Tongue (tissue), 2 donors: ENCODE measurements around the gene ANKRD28. TPM values are rescaled to one million over a fixed set of nuclear protein-coding genes. Genes with fewer than 3 reads are reported as not detected.

Experiments used
- DNase-seq: peaks from one replicate; pipeline ENCODE4 v3.0.0-alpha.2; 2015
- total RNA-seq: library from RNA; depleted of rRNA; stranded (reverse); fragments of >200 nt; gene quantifications from one replicate; pipeline ENCODE4 v1.2.3, GENCODE V29; 2014

The ANKRD28 gene
- total RNA-seq, 1 donor from 2014 or later, result 87.9 TPM

DNA sequence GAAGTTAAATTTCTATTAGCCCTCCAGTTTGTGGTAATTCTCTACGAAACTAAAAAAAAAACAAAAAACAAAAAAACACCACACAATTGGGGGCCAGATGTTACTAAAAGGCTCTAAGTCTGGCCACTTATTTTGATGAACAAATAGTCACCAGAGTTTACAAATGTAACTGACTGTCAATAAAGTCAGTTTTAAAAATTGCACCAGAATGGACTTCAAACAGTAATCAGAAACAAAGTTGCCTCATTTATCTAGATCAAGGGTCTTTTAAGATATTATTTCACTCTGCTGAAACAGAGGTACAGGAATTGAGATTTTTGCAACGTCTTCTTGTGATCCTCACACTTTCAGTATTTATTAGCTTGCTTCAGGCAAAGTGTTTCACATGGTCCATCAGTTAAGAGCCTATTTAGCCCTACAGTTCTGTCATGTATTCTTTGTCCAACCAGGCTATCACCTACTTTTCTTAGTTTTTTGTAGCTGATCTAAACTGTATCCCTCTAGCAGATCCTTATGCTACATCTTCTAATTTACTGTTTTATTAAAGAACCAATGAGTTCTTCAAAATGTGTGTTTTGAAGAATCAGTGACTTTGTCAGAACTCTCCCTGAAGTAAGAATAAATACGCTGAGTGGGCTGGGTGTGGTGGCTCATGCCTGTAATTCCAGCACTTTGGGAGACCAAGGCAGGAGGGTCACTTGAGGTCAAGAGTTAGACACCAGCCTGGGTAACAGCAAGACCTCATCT lies 74.7 kb downstream of the ANKRD28 start:
- DNase-seq, result no peak

DNA sequence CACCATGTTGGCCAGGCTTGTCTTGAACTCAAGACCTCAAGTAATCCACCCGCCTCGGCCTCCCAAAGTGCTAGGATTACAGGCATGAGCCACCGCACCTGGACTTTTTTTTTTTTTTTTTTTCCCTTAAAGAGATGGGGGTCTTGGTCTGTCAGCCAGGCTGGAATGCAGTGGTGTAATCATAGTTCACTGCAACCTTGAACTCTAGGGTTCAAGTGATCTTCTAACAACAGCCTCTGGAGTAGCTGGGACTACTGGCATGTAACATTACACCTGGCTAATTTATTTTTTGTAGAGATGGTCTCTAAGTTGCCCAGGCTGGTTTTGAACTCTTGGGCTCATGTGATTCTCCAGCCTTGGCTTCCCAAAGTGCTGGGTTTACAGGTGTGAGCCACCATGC lies 81.6 kb downstream of the ANKRD28 start:
- DNase-seq, result no peak

DNA sequence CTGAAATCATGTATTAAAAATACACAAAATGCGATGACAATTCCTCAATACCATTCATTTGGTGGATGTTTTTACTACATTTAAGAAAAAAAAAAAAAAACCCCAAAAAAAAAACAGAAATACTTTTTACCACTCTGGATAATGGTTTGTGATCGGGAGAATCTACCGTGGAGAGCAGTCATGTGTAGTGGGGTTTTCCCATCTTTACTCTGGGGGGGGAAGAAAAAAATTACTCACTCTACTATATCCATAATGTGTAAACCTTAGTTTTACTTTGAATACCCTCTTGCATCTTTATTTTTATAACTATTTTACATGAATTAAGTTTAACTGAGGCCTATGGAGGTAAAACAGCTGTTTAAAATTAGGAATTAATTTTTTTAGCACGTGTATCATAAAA lies 83.3 kb downstream of the ANKRD28 start:
- DNase-seq, result no peak

DNA sequence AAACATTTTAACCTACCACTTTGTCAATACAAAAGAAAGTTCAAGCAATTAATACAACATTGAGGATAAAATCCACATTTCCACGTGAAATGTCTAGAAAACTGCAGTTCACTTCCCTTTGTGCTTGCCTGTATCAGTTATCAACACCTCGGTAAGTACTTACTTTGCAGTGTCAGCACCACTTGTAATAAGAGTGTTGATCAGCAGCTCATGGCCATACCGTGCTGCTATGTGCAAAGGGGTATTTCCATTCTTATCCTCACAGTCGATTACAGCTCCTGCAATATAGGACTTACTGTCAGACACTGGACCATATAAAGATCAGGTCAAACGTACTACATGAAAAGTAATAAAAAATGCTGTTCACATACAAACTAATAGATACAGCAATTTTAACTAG lies 84.4 kb downstream of the ANKRD28 start:
- DNase-seq, result no peak

DNA sequence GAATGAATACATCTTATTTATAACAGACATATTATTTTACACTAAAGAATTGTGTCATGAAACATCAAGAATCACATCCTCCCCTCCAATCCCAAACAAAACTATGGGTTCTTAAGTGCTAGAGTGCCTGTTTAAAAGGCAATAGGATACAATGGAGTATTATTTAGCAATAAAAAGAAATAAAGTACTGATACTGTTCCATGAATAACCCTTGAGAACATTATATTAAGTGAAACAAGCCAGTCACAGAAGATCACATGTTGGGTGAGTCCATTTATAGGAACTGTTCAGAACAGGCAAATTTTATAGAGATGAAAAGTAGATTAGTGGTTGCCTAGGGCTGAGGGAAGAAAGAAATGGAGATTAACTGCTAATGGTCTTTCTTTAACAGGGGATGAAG lies 86.5 kb downstream of the ANKRD28 start:
- DNase-seq, result no peak

DNA sequence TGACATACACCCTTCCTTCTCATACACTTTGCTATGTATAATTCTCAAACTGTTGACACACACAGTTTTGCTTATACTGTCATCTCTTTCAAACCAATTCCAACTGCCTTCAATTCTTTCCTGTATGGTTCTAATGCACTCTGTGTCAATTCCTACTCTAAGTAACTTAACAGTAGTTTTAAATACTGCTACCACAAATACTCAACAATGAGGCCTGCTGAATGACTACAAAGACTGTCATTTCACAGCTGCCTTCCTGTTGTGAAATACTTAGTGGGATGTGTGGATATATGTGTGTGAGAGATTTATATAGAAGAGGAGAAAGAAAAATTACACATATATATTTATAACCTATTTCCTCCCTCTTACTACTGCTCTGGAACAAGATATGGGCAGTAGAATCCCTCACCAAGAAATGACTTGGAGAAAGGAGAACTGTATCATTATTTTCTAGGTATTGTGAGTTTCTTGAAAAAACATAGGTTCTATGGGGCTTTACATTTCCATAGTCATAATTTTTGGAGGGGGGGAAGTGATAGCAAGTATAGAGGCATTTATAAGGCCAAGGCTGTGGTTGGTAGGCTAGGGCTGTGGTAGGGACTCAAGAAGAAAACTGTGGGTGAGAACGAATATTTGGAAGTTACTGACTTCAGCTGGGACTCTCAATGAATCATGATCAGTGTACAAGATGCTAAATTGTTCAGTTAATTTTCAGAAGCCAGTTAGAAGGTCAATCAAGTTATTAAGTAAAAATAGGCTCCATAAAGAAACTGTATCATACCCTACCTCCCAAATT lies 88.7 kb downstream of the ANKRD28 start:
- DNase-seq, result no peak

DNA sequence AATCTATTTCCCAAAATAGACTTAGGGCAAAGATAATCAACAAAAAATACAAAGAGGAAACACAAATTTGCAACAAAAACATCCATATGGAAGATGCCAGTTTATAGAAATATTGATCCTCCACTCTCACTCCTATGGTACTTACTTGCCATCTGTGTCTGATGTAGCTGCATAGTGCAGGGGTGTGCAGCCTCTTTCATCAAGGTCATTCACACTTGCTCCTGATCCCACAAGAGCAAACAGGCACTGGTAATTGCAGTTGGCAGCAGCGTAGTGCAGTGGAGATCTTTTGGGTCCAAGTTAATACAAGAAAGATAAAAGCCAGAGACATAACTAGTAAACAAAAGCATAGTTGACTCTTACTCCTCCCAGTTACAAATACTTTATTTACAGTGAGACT lies 90.0 kb downstream of the ANKRD28 start:
- no peak for DNase-seq

DNA sequence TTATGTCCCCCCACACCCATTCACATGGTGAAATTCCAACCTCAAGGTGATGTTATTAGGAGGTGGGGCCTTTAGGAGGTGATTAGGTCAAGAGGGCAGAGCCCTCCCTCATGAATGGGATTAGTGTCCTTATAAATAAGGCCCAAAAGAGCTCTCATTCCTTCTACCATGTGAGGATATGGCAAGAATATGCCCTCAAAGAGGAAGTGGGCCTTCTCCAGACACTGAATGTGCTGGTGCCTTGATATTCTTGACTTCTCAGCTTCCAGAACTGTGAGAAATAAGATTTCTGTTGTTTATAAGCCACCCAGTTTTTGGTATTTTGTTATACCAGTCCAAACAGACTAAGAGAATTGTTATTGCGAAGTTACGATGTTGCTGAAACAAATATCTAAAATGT lies 94.4 kb downstream of the ANKRD28 start:
- no peak for DNase-seq

DNA sequence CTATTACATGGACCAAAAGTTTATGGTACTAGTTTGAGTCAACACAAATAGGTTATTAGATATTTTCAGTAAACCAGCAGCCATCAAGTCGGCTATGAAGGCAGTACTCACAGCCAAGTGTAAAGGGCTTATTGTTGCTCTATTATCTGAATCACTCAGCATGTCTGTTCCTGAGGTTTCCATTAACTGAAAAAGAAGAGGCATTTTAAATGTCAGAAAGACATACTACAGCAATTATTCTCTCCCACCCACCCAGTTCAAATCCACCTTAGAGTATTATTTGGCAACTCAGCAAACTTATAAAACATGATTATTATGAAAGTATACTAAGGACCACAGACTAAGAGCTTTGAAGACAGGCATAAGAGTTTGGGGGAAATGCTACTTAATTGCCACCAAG lies 103.2 kb downstream of the ANKRD28 start:
- no peak for DNase-seq

DNA sequence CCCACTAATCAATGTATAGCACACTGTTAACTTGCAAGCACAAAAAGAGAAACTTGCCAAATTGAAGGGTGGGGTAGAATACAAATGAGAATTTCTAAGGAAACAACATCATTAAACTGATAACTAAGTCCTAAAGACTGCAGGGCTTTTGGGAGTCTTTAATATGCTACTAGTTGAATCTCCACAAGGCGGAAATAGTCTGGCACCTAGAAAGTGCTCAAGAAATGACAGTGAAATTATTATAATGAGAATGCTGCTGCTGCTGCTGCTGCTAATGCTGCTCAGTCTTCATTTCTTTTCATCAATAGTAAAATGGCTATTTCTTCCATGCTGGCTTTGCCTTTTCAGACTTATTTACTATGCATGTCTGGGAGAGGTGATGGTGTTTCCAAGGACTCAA lies 104.4 kb downstream of the ANKRD28 start:
- no peak for DNase-seq

DNA sequence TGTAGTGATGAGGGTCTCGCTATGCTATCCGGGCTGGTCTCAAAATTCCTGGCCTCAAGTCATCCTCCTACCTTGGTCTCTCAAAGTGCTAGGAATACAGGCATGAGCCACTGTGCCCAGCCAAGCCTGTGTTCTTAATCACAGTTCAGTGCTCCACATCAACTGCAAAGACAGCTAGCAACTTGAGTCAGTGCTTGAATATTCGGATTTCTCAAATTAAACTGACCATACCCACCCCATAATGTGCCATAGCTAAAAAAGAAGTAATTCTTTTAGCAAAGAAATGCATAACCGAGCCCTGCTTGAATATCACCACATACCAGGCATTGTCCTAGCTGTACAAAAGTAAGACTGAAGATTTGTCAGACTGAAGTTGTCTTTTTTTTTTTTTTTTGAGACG lies 107.0 kb downstream of the ANKRD28 start:
- DNase-seq, result no peak

DNA sequence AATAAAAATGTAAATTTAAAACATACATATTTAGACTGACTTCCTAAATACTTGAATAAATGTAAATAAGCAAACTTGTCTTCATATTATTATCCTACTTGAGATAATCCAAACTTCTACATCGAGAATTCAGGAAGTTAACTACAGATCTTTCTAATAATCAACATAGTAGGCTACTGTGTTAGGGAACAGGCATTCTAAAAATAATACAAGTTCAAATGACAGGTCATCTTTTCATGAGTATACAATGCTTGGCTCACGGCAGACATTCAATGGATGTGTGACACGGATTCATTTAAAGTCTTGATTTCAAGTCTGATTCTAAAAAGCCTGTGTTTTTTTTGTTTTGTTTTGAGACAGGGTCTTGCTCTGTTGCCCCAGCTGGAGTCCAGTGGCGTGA lies 107.5 kb downstream of the ANKRD28 start:
- DNase-seq, result no peak

DNA sequence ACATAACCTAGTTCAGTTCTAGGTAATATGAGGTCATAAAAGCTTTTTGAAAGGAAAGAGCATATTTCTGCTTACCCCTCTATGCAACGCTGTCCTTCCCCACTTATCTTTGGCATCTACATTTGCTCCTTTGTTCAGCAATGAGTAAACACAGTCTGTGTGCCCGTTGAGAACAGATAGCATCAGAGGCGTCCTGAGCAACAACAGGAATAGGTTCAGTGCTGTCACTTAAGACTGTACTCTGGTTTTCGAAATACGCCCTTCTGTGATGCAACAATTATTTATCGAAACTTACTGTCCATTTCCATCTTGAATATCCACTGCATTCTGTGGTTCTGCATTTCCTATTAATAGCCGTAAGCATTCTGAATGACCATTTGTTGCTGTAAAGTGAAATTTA lies 111.9 kb downstream of the ANKRD28 start:
- no peak for DNase-seq

DNA sequence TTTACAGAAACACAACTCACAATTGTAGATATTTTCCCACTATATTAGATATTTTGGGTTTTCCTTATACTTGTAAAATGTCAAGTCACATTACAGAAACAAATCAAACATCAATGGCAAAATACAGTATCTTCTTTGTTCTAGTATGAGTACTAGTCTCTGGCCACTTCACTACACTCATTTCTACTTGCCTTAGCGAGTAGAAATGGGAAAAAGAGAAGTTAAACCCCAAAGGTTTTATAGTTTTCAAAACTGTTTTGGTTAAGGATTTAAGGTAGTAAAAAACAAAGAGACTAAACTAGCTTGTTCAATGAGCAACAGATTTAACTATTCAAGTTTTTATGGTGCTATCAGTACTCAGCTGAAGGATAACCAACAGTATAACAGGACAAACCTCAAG lies 114.5 kb downstream of the ANKRD28 start:
- DNase-seq, result no peak

DNA sequence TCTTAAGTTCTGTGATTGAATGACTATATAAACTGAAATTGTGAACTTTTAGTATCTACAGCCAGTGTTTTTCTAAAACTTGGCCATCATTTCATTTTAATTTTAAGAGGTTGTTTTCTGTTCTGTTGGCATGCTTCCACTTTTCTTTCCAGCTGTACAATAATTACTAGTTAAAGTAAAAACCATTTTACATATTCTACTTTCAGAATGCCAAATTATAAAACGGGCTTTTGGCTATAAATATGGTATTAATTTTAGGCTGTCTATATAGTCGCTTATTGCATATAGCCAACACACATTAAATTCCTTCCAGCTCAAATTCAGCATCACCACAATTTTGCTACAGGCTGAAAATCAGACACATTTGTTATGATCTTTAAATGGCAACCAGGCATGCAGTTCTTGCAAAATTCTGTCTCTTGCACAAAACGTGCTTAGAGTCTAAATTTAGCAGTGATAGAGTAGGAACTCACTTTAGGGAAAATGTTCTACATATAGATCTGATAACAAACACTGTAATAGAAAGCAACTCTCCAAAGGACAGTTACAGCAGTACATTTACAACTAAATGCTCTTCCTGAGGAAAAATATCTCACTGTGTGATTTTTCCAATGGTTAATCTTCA lies 115.1 kb downstream of the ANKRD28 start:
- peak; percentile 30 for DNase-seq

DNA sequence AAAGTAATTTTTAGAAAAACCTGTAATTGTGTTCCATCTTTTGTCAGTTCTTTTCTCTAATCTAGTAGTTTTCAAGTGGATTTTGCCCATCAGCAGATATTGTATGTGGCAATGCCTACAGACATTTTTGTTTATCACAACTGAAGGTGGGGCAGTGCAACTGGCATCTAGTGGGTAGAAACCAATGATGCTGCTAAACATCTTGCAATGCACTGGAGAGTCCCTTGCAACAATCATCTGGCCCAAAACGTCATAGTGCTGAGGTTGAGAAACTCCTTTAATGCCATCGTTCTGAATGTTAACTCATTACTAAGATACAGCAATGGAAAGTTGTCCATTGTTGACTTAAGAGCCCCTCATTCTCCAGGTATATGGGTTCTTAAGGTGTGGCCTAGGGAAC lies 116.1 kb downstream of the ANKRD28 start:
- no peak for DNase-seq

DNA sequence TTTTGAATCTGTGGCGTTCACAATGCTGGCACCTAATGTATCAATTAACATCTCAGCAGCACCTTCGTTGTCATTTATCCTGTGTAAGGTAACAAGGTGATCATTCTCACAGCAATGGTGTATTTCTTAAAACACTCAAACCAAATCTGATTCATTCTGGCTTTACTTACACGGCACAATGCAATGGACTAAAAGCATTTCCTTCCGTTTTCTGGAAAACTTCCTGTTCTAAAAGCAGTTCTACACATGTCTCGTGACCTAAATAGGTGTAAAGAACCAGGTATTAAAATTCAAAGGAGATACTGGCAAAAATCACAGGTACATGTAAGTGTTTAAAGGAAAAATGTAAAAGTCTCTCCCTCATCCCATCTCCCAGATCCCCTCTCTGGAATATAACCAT lies 118.5 kb downstream of the ANKRD28 start:
- no peak for DNase-seq

DNA sequence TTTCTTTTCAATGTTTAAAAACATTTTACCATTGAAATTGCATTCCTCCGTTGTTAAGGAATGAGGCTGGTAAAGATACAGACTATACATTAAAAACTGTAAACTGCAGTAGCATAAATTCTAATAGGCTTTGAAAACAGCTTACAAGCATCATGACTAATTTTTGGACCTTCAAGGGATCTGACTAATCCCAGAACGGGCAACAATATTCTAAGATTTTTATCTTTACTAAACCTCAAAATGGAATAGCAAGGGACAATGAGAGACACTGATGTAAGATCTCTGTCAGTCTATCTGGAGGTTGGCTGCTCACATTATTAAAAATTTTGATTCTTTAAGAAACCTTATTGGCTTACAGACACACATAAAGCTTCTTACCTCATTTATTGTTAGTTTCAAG lies 121.5 kb downstream of the ANKRD28 start:
- DNase-seq, result no peak

DNA sequence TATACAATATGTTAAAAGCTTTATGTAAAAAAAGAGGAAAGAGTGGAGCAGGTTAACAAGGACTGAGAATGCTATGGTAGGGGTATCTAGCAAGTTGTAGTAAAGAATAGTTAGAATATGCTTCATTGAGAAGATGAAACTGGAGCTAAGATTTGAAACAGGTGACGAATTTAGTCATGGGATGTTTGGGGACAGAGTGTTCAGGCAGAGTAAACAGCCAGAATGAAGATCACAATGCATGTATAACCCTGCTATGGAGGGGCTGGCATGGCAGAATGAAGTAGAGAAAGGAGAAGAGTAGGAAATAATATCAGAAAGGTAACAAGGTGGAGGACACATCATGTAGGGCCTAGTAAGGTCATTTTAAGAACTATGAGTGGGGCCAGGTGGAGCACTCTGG lies 124.2 kb downstream of the ANKRD28 start:
- DNase-seq, result no peak

DNA sequence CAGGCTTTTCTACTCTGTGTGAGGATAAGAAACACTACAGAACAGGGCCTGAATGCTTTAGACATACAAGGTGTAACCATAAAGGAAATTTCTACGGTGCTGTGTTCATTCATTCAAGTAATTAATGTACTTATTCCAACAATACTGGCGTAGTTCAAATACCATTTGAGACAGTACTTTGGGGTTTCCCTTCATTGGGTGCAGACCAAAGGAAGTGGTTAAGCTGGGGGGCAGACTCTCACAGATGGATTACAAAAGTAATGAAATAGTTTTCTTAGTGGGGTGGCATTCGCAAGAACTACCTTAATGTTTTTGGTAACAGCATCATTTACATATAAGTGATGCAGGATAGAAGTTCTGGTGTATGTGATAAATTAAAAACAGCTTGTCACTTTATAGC lies 130.3 kb downstream of the ANKRD28 start:
- DNase-seq, result no peak

DNA sequence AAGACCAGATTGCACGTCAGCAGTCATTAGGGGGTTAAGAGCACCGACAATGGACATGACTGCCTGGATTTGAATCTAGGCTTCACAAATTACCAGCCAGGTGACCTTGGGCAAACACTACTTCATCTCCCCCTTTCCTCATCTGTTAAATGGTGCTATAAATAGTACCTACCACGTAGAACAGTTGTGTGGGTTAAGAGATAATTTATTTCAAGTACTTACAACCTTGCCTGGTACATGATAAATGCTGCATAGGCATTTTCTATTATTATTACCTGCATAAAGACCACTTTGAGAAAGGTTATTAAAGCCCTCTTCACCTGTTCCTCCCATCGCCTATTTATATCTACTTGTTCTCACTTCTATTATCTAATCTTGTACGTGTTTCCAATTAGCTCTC lies 131.5 kb downstream of the ANKRD28 start:
- DNase-seq, result no peak

DNA sequence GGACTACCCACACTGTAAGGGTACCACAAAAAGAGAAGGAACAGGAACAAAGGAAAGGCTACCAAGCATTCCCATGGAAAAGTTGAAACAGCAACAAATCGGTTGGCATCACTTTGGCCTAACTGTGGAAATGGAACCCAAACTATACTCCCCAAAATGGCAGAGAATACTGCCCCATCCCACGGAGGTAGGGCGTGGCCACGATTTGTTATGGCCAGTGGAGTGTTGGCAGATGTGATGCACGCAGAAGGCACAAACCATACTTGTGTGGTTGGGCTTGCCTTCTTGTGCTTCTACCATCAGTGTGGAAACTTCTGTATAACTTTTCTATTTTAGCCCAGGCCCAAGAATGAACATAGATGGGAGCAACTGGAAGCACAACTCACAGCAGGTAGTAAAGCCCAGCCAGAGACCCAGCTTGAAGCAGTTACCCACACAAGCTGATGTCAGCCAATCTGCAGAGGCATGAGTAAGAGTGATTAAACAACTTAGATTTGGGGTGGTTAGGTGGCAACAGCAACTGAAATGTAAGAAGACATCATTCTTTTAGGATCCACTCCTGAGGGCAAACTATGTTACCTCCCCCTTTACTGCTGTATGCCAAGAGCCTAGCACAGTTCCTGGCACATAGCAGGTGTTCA lies 132.1 kb downstream of the ANKRD28 start:
- DNase-seq, result no peak

DNA sequence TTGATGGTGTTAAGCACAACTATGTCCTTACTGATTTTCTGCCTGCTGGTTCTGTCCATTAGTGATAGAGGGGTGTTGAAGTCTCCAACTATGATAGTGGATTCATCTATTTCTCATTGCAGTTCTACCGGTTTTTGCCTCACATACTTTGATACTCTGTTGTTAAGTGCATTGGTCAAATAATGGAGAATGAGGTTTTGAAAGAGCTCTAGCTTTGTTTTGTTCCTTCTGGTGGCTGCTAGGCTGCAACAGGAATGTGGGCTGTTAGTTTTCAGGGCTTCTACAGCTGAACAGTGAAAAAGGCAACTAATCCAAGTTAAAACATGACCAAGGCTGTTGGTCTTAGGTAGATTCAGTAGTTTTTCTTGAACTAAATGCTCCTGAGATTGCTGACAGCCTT lies 133.6 kb downstream of the ANKRD28 start:
- no peak for DNase-seq
